LNCAP (cell line): Measurements from ENCODE around the gene SHD.

ENCODE experiments used
- TF ChIP-seq, protein P1 (sequence below): fragments of 450-650 bp; IDR thresholded peaks from 2 replicates; pipeline ENCODE4 v1.5.1; 2017; ENCODE audit warnings: mild to moderate bottlenecking

The SHD gene, protein sequence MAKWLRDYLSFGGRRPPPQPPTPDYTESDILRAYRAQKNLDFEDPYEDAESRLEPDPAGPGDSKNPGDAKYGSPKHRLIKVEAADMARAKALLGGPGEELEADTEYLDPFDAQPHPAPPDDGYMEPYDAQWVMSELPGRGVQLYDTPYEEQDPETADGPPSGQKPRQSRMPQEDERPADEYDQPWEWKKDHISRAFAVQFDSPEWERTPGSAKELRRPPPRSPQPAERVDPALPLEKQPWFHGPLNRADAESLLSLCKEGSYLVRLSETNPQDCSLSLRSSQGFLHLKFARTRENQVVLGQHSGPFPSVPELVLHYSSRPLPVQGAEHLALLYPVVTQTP

DNA sequence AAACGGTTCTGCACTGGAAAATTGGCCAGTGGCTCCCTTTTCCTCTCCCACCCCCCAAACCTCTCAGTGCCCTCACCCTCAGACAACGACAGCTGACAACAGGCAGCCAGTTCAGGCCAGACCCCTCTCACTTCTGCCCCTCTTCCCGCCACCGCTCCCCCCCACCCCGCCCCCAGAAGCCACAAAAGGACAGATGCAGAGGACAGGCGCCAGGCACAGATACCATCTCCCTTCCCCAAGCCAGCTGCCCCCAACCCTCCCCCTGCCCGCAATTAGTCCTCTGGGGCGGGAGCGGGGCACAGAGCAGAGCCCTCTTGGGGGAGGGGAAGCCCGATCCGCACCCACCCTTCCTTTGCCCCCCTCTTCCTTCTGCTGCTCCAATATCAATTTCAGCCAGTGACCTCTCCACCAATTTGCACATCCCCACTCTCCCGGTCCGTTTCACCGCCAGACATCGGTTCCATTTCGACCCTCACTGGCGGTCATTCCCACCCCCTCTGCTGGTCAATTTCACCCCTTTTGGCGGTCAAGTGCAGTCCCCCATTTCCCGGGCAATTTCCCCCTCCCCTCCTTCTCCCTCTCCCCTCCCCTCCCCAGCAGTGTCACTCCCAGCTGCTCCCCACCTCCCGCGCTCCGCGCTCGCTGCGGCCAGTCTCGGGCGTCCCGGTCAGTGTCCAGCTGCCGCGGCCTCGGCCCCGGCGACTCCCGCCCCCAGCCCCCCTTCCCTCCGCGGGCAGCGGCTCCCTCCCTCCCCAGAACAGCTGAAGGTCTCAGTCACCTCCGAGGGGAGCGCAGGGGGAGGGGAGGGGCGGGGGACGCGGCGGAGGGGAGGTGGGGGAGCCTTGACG lies at the start of gene SHD:
TSS of gene SHD (plus strand) at position 848 of the 848 bp plus-strand sequence. CDS start 798 bp downstream, outside the sequence.
- TF ChIP-seq, protein P1, sequence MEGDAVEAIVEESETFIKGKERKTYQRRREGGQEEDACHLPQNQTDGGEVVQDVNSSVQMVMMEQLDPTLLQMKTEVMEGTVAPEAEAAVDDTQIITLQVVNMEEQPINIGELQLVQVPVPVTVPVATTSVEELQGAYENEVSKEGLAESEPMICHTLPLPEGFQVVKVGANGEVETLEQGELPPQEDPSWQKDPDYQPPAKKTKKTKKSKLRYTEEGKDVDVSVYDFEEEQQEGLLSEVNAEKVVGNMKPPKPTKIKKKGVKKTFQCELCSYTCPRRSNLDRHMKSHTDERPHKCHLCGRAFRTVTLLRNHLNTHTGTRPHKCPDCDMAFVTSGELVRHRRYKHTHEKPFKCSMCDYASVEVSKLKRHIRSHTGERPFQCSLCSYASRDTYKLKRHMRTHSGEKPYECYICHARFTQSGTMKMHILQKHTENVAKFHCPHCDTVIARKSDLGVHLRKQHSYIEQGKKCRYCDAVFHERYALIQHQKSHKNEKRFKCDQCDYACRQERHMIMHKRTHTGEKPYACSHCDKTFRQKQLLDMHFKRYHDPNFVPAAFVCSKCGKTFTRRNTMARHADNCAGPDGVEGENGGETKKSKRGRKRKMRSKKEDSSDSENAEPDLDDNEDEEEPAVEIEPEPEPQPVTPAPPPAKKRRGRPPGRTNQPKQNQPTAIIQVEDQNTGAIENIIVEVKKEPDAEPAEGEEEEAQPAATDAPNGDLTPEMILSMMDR, result no peak

DNA sequence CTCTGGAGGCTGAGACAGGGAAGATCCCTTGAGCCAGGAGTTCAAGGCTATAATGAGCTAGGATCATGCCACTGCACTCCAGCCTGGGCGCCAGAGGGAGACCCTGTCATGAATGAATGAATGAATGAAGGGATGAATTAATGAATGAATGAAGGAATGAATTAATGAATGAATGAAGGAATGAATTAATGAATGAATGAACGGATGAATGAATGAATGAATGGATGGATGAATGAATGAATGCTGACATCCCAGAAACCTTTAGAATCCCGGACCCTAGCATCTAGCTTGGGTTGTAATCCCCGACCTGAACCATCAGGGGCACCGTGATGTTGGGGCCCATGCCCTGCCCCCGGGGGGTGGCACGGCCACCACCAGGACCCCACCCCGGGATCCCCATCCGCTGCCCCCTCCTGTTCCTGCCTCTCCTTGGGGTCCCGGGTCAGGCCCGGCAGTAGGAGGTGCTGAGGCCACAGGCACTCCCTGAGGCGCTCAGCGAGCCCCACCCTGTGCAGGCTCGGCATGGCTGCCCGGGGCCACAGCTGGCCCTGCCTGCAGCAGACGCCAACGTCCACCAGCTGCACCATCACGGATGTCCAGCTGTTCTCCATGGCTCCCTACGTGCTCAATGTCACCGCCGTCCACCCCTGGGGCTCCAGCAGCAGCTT lies 46.3 kb upstream of the SHD start:
- TF ChIP-seq, protein P1, result no peak

DNA sequence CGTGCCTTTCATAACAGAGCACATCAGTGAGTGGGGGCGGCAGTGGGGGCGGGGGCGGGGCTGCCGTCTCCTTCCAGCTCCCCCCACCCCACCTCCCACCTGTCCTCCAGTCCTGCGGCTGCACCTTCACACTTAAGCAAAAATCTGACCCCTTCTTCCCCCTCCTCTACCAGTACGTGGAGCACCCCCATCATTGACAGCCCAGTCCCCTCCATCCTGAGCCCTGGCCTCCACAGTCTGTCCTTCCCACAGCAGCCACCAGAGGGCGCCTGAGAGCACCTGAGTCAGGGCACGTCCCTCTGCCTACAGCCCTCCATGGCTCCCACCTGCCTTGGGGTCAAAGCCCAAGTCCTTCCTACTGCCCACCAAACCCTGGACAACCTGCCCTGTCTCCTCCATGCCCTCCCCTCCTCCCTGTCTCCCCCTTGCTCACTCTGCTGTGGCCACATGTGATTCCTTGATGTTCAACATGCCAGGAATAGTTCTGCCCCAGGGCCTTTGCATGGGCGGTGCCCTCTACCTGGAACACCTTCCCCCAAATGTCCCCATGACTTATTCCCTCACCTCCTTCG lies 45.7 kb upstream of the SHD start:
- TF ChIP-seq, protein P1, result peak; percentile 64

DNA sequence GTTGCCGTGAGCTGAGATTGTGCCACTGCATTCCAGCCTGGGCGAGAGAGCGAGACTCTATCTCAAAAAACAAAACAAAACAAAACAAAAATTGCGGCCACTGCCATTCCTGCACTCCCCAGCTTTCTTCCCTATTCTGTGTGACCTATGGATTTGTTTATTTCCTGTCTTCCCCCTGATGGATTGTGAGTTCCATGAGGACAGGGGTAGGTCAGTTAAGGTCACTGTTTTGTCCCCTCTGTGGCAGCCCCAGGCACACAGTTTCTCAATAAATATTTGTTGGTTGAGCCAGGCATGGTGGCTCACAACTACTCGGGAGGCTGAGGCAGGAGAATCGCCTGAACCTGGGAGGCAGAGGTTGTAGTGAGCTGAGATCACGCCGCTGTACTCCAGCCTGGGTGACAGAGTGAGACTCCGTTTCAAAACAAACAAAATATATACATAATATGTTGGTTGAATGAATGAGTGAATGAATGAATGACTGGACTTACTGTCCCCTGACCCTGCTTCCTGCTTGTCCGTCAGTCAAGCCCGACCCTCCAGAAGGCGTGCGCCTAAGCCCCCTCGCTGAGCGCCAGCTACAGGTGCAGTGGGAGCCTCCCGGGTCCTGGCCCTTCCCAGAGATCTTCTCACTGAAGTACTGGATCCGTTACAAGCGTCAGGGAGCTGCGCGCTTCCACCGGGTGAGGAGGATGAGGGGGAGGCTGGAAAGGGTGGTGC lies 44.8 kb upstream of the SHD start:
- TF ChIP-seq, protein P1, result no peak

DNA sequence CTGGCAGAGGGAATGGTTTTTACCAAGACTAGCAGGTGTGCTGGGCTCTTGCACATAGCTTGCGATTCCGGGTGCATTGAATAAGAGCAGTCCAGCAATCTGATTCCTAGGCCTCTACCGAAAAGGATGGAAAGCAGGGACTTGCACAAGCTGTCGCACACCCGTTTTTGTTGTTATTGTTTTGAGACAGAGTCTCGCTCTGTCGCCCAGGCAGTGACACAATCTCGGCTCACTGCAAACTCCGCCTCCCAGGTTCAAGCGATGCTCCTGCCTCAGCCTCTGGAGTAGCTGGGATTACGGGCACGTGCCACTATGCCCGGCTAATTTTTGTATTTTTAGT lies 44.2 kb upstream of the SHD start:
- TF ChIP-seq, protein P1, result no peak

DNA sequence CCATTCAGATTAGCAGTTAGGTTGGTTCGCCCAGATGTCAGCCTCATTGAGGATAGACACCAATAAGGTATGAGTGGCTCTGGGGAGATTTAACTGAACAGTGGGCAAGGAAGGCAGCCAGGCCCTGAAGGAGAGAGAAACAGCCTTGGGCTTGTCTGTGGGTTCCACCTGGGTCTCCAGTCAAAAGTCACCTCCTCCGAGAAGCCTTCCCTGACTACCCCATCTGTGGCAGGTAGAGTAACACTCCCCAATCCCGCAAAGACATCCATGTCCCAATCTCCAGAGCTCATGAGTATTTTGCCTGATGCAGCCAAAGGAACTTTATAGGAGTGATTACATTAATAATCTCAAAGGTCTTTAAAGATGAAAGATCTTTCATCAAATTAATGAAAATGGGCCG lies 40.2 kb upstream of the SHD start:
- TF ChIP-seq, protein P1, result no peak
